ENCODE data around the gene LENG9.

The LENG9 gene

DNA sequence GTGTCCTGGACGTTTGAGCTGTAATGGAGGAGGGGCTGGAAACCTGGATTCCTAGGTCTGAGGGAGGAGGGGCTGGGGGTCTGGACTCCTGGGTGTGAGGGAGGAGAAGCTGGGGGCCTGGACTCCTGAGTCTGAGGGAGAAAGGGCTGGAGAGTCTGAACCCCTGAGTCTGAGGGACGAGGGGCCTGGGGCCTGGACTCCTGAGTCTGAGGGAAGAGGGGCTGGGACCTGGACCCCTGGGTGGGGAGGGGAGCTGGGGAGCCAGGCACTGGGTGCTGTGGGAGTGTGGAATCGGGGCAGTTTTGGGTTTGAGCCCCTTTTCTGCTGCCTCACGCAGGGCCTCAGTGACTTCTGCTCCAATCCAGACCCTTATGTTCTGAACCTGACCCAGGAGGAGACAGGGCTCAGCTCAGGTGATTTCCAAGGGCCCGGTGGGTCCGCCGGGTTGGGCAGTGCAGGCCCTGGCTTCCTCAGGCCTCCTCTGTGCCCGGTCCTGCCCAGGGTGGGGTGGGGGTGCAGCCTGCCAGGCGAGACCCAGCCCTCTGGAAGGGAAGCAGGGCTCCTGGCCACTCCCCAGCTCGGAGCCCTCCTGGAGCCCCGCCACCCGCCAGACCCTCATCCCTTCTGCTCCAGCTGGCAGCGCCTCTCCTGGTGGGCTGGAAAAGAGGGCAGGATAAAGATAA is 33.9 kb downstream of the LENG9 start:
- TF ChIP-seq CTCF (IDR thresholded peaks at IDR 0.05; ENCODE audit: low read depth, low read length) (no peak), POLR2A (IDR thresholded peaks at IDR 0.05; ENCODE audit: extremely low read depth, insufficient read length) (no peak), MYC (IDR thresholded peaks at IDR 0.05; ENCODE audit: low read depth, low read length) (no peak), MAX (IDR thresholded peaks at IDR 0.05; ENCODE audit: low read depth, low read length) (no peak)

DNA sequence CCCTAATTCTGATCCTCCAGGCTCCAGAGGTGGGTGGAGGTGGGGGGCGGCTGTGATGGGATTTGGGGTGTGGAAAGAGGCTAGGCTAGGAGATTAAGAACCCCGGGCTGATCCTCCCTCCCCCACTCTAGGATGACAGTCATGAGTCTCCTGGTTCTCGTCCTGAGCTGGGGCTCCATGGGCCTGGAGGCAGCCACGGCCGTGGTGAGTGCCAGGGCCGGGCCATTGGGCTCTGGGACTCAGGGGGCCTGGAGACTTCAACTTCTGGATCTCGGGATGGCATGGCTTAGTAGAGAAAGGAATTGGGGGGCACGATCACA is 34.4 kb downstream of the LENG9 start:
- no peak for DNase-seq (ENCODE audit: low read depth)
- no peak overlapping the region for H3K4me3 ChIP-seq (ENCODE audit: low read depth, low read length)
- no peak for TF ChIP-seq MAX (IDR thresholded peaks at IDR 0.05; ENCODE audit: low read depth, low read length)
- TF ChIP-seq POLR2A (IDR thresholded peaks at IDR 0.05; ENCODE audit: extremely low read depth, insufficient read length) = no peak
- no peak for TF ChIP-seq MYC (IDR thresholded peaks at IDR 0.05; ENCODE audit: low read depth, low read length)
- no peak for TF ChIP-seq CTCF (IDR thresholded peaks at IDR 0.05; ENCODE audit: low read depth, low read length)

More for the DNA sequence above, 33.9 kb downstream of the LENG9 start:
- no peak for DNase-seq (ENCODE audit: low read depth)
- no peak overlapping the region for H3K4me3 ChIP-seq (ENCODE audit: low read depth, low read length)

GRCh38 chr19:54428323-54429175 is 35.0 kb downstream of the LENG9 start:
- no peak overlapping the region for H3K4me3 ChIP-seq (ENCODE audit: low read depth, low read length)
- TF ChIP-seq POLR2A (IDR thresholded peaks at IDR 0.05; ENCODE audit: extremely low read depth, insufficient read length) (no peak), MYC (IDR thresholded peaks at IDR 0.05; ENCODE audit: low read depth, low read length) (no peak), CTCF (IDR thresholded peaks at IDR 0.05; ENCODE audit: low read depth, low read length) (no peak), MAX (IDR thresholded peaks at IDR 0.05; ENCODE audit: low read depth, low read length) (no peak)

GRCh38 chr19:54427586-54427985 is 36.0 kb downstream of the LENG9 start:
- no peak for DNase-seq (ENCODE audit: low read depth)
- TF ChIP-seq MYC (IDR thresholded peaks at IDR 0.05; ENCODE audit: low read depth, low read length) (no peak), CTCF (IDR thresholded peaks at IDR 0.05; ENCODE audit: low read depth, low read length) (no peak), POLR2A (IDR thresholded peaks at IDR 0.05; ENCODE audit: extremely low read depth, insufficient read length) (no peak), MAX (IDR thresholded peaks at IDR 0.05; ENCODE audit: low read depth, low read length) (no peak)
- H3K4me3 ChIP-seq (ENCODE audit: low read depth, low read length) = no peak overlapping the region

More at GRCh38 chr19:54428323-54429175, 35.0 kb downstream of the LENG9 start:
- no peak for DNase-seq (ENCODE audit: low read depth)

GRCh38 chr19:54426291-54426931 is 37.2 kb downstream of the LENG9 start:
- no peak for DNase-seq (ENCODE audit: low read depth)
- TF ChIP-seq CTCF (IDR thresholded peaks at IDR 0.05; ENCODE audit: low read depth, low read length) = no peak
- TF ChIP-seq MYC (IDR thresholded peaks at IDR 0.05; ENCODE audit: low read depth, low read length) = no peak
- no peak for TF ChIP-seq POLR2A (IDR thresholded peaks at IDR 0.05; ENCODE audit: extremely low read depth, insufficient read length)
- TF ChIP-seq MAX (IDR thresholded peaks at IDR 0.05; ENCODE audit: low read depth, low read length) = no peak
- no peak overlapping the region for H3K4me3 ChIP-seq (ENCODE audit: low read depth, low read length)

All from NB4 (cell line).